Measurements from ENCODE around the gene CRTC3. TPM values are rescaled to one million over a fixed set of nuclear protein-coding genes. Genes with fewer than 3 reads are reported as not detected.

CRTC3 gene
- total RNA-seq, 2 experiments from 2014 or later, result 70.5 to 74.1 TPM

- H3K27ac Mint-ChIP-seq, result peak overlapping the region; percentile 67
- POLR2A ChIA-PET, result interaction anchor here (0.6 to 1.7 kb wide), 5 partner anchors 11 to 46 kb away, joined by 3 to 7 read pairs (median 4); partner anchors contain the start of gene CRTC3
- H3K4me1 Mint-ChIP-seq, result peaks cover 60% of the 10 kb centered on the region
- ATAC-seq (ENCODE audit: low read depth) (no peak), DNase-seq (no peak)
- peaks cover 1% of the 10 kb centered on the region for H3K9me3 Mint-ChIP-seq
- peaks cover 28% of the 10 kb centered on the region for H3K36me3 Mint-ChIP-seq
- H3K4me3 Mint-ChIP-seq, result no peak overlapping the region
- no peaks in the 10 kb centered on the region for H3K27me3 Mint-ChIP-seq
Measured at GRCh38 chr15:90576711-90577389, 47.1 kb downstream of the CRTC3 start.

GRCh38 chr15:90579213-90579612 is 49.5 kb downstream of the CRTC3 start:
- ATAC-seq (ENCODE audit: low read depth) (no peak), DNase-seq (no peak)
- POLR2A ChIA-PET, result no interaction called here
- peaks cover 30% of the 10 kb centered on the region for H3K36me3 Mint-ChIP-seq
- peaks cover 58% of the 10 kb centered on the region for H3K4me1 Mint-ChIP-seq
- no peak overlapping the region for H3K27ac Mint-ChIP-seq
- no peak overlapping the region for H3K4me3 Mint-ChIP-seq
- H3K27me3 Mint-ChIP-seq, result no peaks in the 10 kb centered on the region
- H3K9me3 Mint-ChIP-seq, result peaks cover 1% of the 10 kb centered on the region

- no peak for ATAC-seq (ENCODE audit: low read depth)
- Mint-ChIP-seq H3K9me3 (peaks cover 1% of the 10 kb centered on the region), H3K27me3 (no peaks in the 10 kb centered on the region), H3K4me1 (peaks cover 51% of the 10 kb centered on the region), H3K36me3 (peaks cover 34% of the 10 kb centered on the region), H3K4me3 (no peak overlapping the region), H3K27ac (no peak overlapping the region)
- POLR2A ChIA-PET, result interaction anchor here (1.6 kb wide), 1 partner anchor 18 kb away, joined by 6 read pairs; no protein-coding TSS in a partner anchor
- no peak for DNase-seq
Measured at GRCh38 chr15:90580099-90580498, 50.4 kb downstream of the CRTC3 start.

GRCh38 chr15:90580541-90580940 is 50.8 kb downstream of the CRTC3 start:
- POLR2A ChIA-PET, result interaction anchor here (1.6 kb wide), 1 partner anchor 19 kb away, joined by 6 read pairs; no protein-coding TSS in a partner anchor
- H3K36me3 Mint-ChIP-seq, result peaks cover 34% of the 10 kb centered on the region
- no peak overlapping the region for H3K4me3 Mint-ChIP-seq
- ATAC-seq (ENCODE audit: low read depth) (no peak), DNase-seq (no peak)
- peaks cover 1% of the 10 kb centered on the region for H3K9me3 Mint-ChIP-seq
- peaks cover 52% of the 10 kb centered on the region for H3K4me1 Mint-ChIP-seq
- H3K27ac Mint-ChIP-seq, result no peak overlapping the region
- no peaks in the 10 kb centered on the region for H3K27me3 Mint-ChIP-seq

- peak overlapping the region; percentile 40 for H3K4me3 Mint-ChIP-seq
- peak overlapping the region; percentile 66 for H3K27ac Mint-ChIP-seq
- no peaks in the 10 kb centered on the region for H3K27me3 Mint-ChIP-seq
- H3K36me3 Mint-ChIP-seq, result peaks cover 35% of the 10 kb centered on the region
- no peaks in the 10 kb centered on the region for H3K9me3 Mint-ChIP-seq
- POLR2A ChIA-PET, result interaction anchor here (1.6 kb wide), 1 partner anchor 19 kb away, joined by 6 read pairs; no protein-coding TSS in a partner anchor
- DNase-seq, result no peak
- no peak for ATAC-seq (ENCODE audit: low read depth)
- H3K4me1 Mint-ChIP-seq, result peaks cover 53% of the 10 kb centered on the region
Measured at GRCh38 chr15:90580946-90581345, 51.2 kb downstream of the CRTC3 start.

- POLR2A ChIA-PET, result interaction anchor here (1.4 kb wide), 1 partner anchor 12 kb away, joined by 4 read pairs; no protein-coding TSS in a partner anchor
- peak; percentile 76 for ATAC-seq (ENCODE audit: low read depth)
- Mint-ChIP-seq H3K27me3 (no peaks in the 10 kb centered on the region), H3K36me3 (peaks cover 31% of the 10 kb centered on the region), H3K4me3 (peak overlapping the region; percentile 58), H3K4me1 (peaks cover 48% of the 10 kb centered on the region), H3K9me3 (no peaks in the 10 kb centered on the region), H3K27ac (peak overlapping the region; percentile 54)
- DNase-seq, result no peak
Measured at GRCh38 chr15:90581771-90582352, 52.1 kb downstream of the CRTC3 start.

- no peak for ATAC-seq (ENCODE audit: low read depth)
- POLR2A ChIA-PET, result interaction anchor here (0.5 to 1.4 kb wide), 3 partner anchors 10 to 20 kb away, joined by 3 to 4 read pairs (median 3); no protein-coding TSS in a partner anchor
- Mint-ChIP-seq H3K27ac (peak overlapping the region; percentile 54), H3K4me3 (no peak overlapping the region), H3K27me3 (no peaks in the 10 kb centered on the region), H3K4me1 (peaks cover 47% of the 10 kb centered on the region), H3K9me3 (no peaks in the 10 kb centered on the region), H3K36me3 (peaks cover 27% of the 10 kb centered on the region)
- DNase-seq, result no peak
Measured at GRCh38 chr15:90582553-90582952, 52.8 kb downstream of the CRTC3 start.

GRCh38 chr15:90583471-90584252 is 53.9 kb downstream of the CRTC3 start:
- no peak for ATAC-seq (ENCODE audit: low read depth)
- H3K36me3 Mint-ChIP-seq, result peaks cover 31% of the 10 kb centered on the region
- no peaks in the 10 kb centered on the region for H3K27me3 Mint-ChIP-seq
- H3K9me3 Mint-ChIP-seq, result no peaks in the 10 kb centered on the region
- POLR2A ChIA-PET, result interaction anchor here (0.6 to 0.7 kb wide), 2 partner anchors 221 to 350 kb away, joined by 3 read pairs; partner anchors contain the start of genes CIB1 and GDPGP1
- peak overlapping the region; percentile 58 for H3K27ac Mint-ChIP-seq
- H3K4me3 Mint-ChIP-seq, result no peak overlapping the region
- peaks cover 46% of the 10 kb centered on the region for H3K4me1 Mint-ChIP-seq
- DNase-seq, result no peak

- no peak overlapping the region for H3K27ac Mint-ChIP-seq
- no peak overlapping the region for H3K4me3 Mint-ChIP-seq
- DNase-seq, result no peak
- no peaks in the 10 kb centered on the region for H3K27me3 Mint-ChIP-seq
- peaks cover 48% of the 10 kb centered on the region for H3K4me1 Mint-ChIP-seq
- no peaks in the 10 kb centered on the region for H3K9me3 Mint-ChIP-seq
- POLR2A ChIA-PET, result interaction anchor here (1.0 to 1.3 kb wide), 2 partner anchors 12 to 14 kb away, joined by 3 to 5 read pairs; no protein-coding TSS in a partner anchor
- peaks cover 37% of the 10 kb centered on the region for H3K36me3 Mint-ChIP-seq
- no peak for ATAC-seq (ENCODE audit: low read depth)
Measured at GRCh38 chr15:90584841-90585240, 55.1 kb downstream of the CRTC3 start.

- no peak overlapping the region for H3K27ac Mint-ChIP-seq
Measured at GRCh38 chr15:90585863-90586262, 56.1 kb downstream of the CRTC3 start.

GRCh38 chr15:90586948-90587347 is 57.2 kb downstream of the CRTC3 start:
- Mint-ChIP-seq H3K27me3 (no peaks in the 10 kb centered on the region), H3K4me1 (peaks cover 44% of the 10 kb centered on the region), H3K36me3 (peaks cover 47% of the 10 kb centered on the region), H3K27ac (no peak overlapping the region), H3K9me3 (no peaks in the 10 kb centered on the region), H3K4me3 (no peak overlapping the region)
- ATAC-seq (ENCODE audit: low read depth) (no peak), DNase-seq (no peak)
- POLR2A ChIA-PET, result interaction anchor here (0.7 kb wide), 1 partner anchor 20 kb away, joined by 7 read pairs; no protein-coding TSS in a partner anchor

More at GRCh38 chr15:90585863-90586262, 56.1 kb downstream of the CRTC3 start:
- Mint-ChIP-seq H3K9me3 (no peaks in the 10 kb centered on the region), H3K27me3 (no peaks in the 10 kb centered on the region), H3K4me1 (peaks cover 50% of the 10 kb centered on the region), H3K36me3 (peaks cover 42% of the 10 kb centered on the region), H3K4me3 (no peak overlapping the region)
- POLR2A ChIA-PET, result interaction anchor here (0.7 to 1.3 kb wide), 3 partner anchors 11 to 19 kb away, joined by 3 to 7 read pairs (median 5); no protein-coding TSS in a partner anchor
- ATAC-seq (ENCODE audit: low read depth), result no peak
- DNase-seq, result no peak

- no peak overlapping the region for H3K27ac Mint-ChIP-seq
Measured at GRCh38 chr15:90588427-90588826, 58.7 kb downstream of the CRTC3 start.

GRCh38 chr15:90591524-90591923 is 61.8 kb downstream of the CRTC3 start:
- peaks cover 49% of the 10 kb centered on the region for H3K36me3 Mint-ChIP-seq
- DNase-seq, result no peak
- H3K4me3 Mint-ChIP-seq, result no peak overlapping the region
- H3K4me1 Mint-ChIP-seq, result peaks cover 52% of the 10 kb centered on the region
- no peaks in the 10 kb centered on the region for H3K9me3 Mint-ChIP-seq
- H3K27ac Mint-ChIP-seq, result no peak overlapping the region
- no peaks in the 10 kb centered on the region for H3K27me3 Mint-ChIP-seq
- ATAC-seq (ENCODE audit: low read depth), result no peak
- POLR2A ChIA-PET, result interaction anchor here (0.8 kb wide), 1 partner anchor 105 kb away, joined by 5 read pairs; no protein-coding TSS in a partner anchor

More at GRCh38 chr15:90588427-90588826, 58.7 kb downstream of the CRTC3 start:
- peaks cover 42% of the 10 kb centered on the region for H3K4me1 Mint-ChIP-seq
- DNase-seq (no peak), ATAC-seq (ENCODE audit: low read depth) (no peak)
- no peaks in the 10 kb centered on the region for H3K27me3 Mint-ChIP-seq
- H3K4me3 Mint-ChIP-seq, result no peak overlapping the region
- H3K9me3 Mint-ChIP-seq, result no peaks in the 10 kb centered on the region
- POLR2A ChIA-PET, result no interaction called here
- H3K36me3 Mint-ChIP-seq, result peaks cover 49% of the 10 kb centered on the region

Measured in activated naive CD8-positive, alpha-beta T cell treated with anti-CD3 and anti-CD28 coated beads, Interleukin-2, amount 10 ng/mL, durations not matched to agents 7 days and 5 days (primary cell).